Measurements from ENCODE around the gene PPM1K.

The PPM1K gene

GRCh38 chr4:88277711-88278225, 6.6 kb downstream of the PPM1K start:
- POLR2A ChIA-PET (ENCODE audit: low non-redundant PET), result no interaction called here
- no peak for DNase-seq (ENCODE audit: low spot score)
- H3K27ac ChIP-seq, result no peak overlapping the region
- CTCF ChIA-PET, result interaction anchor here (0.7 kb wide), 1 partner anchor 372 kb away, joined by 6 read pairs; no protein-coding TSS in a partner anchor
- TF ChIP-seq, protein P1, sequence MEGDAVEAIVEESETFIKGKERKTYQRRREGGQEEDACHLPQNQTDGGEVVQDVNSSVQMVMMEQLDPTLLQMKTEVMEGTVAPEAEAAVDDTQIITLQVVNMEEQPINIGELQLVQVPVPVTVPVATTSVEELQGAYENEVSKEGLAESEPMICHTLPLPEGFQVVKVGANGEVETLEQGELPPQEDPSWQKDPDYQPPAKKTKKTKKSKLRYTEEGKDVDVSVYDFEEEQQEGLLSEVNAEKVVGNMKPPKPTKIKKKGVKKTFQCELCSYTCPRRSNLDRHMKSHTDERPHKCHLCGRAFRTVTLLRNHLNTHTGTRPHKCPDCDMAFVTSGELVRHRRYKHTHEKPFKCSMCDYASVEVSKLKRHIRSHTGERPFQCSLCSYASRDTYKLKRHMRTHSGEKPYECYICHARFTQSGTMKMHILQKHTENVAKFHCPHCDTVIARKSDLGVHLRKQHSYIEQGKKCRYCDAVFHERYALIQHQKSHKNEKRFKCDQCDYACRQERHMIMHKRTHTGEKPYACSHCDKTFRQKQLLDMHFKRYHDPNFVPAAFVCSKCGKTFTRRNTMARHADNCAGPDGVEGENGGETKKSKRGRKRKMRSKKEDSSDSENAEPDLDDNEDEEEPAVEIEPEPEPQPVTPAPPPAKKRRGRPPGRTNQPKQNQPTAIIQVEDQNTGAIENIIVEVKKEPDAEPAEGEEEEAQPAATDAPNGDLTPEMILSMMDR (conservative IDR thresholded peaks at IDR 0.05; ENCODE audit: low read depth), result no peak

- DNase-seq (ENCODE audit: low spot score), result no peak
- ChIA-PET POLR2A (ENCODE audit: low non-redundant PET) (no interaction called here), CTCF (interaction anchor here (1.8 kb wide), 1 partner anchor 65 kb away, joined by 7 read pairs; no protein-coding TSS in a partner anchor)
- H3K27ac ChIP-seq, result no peak overlapping the region
- TF ChIP-seq, protein P1 (conservative IDR thresholded peaks at IDR 0.05; ENCODE audit: low read depth), result no peak
Measured at GRCh38 chr4:88276952-88277710, 7.2 kb downstream of the PPM1K start.

- CTCF ChIA-PET, result interaction anchor here (1.8 kb wide), 1 partner anchor 64 kb away, joined by 7 read pairs; no protein-coding TSS in a partner anchor
- POLR2A ChIA-PET (ENCODE audit: low non-redundant PET), result no interaction called here
- H3K27ac ChIP-seq, result no peak overlapping the region
- TF ChIP-seq, protein P1 (conservative IDR thresholded peaks at IDR 0.05; ENCODE audit: low read depth), result no peak
- no peak for DNase-seq (ENCODE audit: low spot score)
Measured at GRCh38 chr4:88275949-88276515, 8.3 kb downstream of the PPM1K start.

GRCh38 chr4:88275516-88275915, 8.8 kb downstream of the PPM1K start:
- POLR2A ChIA-PET (ENCODE audit: low non-redundant PET), result no interaction called here

DNA sequence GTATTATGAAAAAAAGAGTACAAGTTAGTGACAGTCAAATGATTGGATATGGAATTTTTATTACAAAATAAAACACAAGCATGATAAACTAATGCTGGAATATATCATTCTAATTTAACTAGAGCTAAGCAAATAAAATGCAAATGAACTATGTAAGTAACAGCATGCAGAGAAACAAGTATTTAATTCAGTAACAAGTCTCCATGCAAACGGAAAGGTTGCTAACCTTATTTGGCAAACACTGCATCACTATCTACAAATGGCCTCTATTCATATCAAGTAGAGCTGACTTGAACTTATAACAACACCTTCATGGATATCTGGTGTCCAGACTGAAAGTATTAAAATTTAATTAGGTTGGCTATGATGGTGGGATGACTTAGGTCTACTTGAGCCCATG, 15.4 kb downstream of the PPM1K start:
- no peak overlapping the region for H3K27ac ChIP-seq
- ChIA-PET POLR2A (ENCODE audit: low non-redundant PET) (no interaction called here), CTCF (no interaction called here)
- no peak for DNase-seq (ENCODE audit: low spot score)
- TF ChIP-seq, protein P1 (conservative IDR thresholded peaks at IDR 0.05; ENCODE audit: low read depth), result no peak

More at GRCh38 chr4:88275516-88275915, 8.8 kb downstream of the PPM1K start:
- TF ChIP-seq, protein P1 (conservative IDR thresholded peaks at IDR 0.05; ENCODE audit: low read depth), result no peak
- DNase-seq (ENCODE audit: low spot score), result no peak
- CTCF ChIA-PET, result interaction anchor here (1.8 kb wide), 1 partner anchor 64 kb away, joined by 7 read pairs; no protein-coding TSS in a partner anchor
- no peak overlapping the region for H3K27ac ChIP-seq

DNA sequence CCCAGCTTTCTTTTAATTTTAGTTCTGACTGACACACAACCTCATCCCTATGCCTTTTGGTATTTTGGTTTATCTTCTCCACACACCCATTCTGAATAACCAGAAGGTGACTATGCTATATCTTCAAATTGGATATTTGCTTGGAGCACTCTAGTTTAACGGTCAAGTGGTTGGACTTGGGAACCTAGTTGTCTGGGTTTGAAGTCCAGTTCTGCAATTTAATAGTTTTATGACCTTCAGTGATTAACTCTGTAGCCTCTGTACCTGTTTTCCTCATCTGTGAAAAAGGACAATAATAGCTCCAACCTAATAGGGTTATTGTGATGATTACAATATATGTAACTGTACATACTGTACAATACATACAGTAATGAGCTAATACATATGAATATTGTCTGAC, 20.0 kb downstream of the PPM1K start:
- TF ChIP-seq, protein P1 (conservative IDR thresholded peaks at IDR 0.05; ENCODE audit: low read depth), result no peak
- CTCF ChIA-PET, result no interaction called here
- H3K27ac ChIP-seq, result no peak overlapping the region
- DNase-seq (ENCODE audit: low spot score), result no peak
- POLR2A ChIA-PET (ENCODE audit: low non-redundant PET), result interaction anchor here (0.6 kb wide), 1 partner anchor 45 kb away, joined by 3 read pairs; no protein-coding TSS in a partner anchor
